Coronary artery (tissue), 2 donors: ENCODE measurements around the gene UVSSA.
"Not testable (repeated sequence)": the region's sequence is repeated elsewhere in the genome, so short reads cannot be mapped to it uniquely, and the experiment has no call there.

Source experiments
- DNase-seq: peaks from one replicate; pipeline ENCODE4 v3.0.0-alpha.2; 2017; ENCODE audit warnings: low spot score
- H3K27ac ChIP-seq, 2 donors: fragments of 200-600 bp; sonication (generic); one replicate each; pipeline ENCODE4 v1.5.1; 2016 to 2019
- H3K4me3 ChIP-seq: fragments of 200-600 bp; sonication (generic); 2 replicates; pipeline ENCODE4 v1.5.1; 2016; ENCODE audit warnings: mild to moderate bottlenecking, moderate library complexity
- TF ChIP-seq, protein P1 (sequence below): fragments of 200-600 bp; sonication (generic); IDR thresholded peaks from one replicate; pipeline ENCODE4 v1.5.1; 2019; ENCODE audit warnings: antibody characterized with exemption

The UVSSA gene

DNA sequence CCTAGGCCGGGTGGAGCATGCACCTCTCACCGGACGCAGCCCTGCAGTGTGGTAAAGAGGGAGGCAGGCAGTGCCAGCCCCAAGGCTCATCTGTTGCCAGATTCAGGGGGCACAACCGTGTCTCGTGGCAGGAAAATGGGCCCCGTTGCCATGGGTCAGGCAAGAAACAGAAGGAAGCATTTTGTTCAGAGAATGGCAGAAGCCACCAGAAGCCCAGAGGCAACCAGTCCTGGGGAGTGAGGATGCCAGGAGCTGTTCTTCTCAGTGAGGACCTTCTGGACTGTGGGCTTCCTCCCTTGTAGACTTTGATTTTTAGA lies 12.5 kb upstream of the UVSSA start:
- TF ChIP-seq, protein P1, sequence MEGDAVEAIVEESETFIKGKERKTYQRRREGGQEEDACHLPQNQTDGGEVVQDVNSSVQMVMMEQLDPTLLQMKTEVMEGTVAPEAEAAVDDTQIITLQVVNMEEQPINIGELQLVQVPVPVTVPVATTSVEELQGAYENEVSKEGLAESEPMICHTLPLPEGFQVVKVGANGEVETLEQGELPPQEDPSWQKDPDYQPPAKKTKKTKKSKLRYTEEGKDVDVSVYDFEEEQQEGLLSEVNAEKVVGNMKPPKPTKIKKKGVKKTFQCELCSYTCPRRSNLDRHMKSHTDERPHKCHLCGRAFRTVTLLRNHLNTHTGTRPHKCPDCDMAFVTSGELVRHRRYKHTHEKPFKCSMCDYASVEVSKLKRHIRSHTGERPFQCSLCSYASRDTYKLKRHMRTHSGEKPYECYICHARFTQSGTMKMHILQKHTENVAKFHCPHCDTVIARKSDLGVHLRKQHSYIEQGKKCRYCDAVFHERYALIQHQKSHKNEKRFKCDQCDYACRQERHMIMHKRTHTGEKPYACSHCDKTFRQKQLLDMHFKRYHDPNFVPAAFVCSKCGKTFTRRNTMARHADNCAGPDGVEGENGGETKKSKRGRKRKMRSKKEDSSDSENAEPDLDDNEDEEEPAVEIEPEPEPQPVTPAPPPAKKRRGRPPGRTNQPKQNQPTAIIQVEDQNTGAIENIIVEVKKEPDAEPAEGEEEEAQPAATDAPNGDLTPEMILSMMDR: no peak
- Histone ChIP-seq H3K4me3 (no peak overlapping the region), H3K27ac (peak overlapping the region in 1 of 2 donors; percentile 22)
- DNase-seq: no peak

DNA sequence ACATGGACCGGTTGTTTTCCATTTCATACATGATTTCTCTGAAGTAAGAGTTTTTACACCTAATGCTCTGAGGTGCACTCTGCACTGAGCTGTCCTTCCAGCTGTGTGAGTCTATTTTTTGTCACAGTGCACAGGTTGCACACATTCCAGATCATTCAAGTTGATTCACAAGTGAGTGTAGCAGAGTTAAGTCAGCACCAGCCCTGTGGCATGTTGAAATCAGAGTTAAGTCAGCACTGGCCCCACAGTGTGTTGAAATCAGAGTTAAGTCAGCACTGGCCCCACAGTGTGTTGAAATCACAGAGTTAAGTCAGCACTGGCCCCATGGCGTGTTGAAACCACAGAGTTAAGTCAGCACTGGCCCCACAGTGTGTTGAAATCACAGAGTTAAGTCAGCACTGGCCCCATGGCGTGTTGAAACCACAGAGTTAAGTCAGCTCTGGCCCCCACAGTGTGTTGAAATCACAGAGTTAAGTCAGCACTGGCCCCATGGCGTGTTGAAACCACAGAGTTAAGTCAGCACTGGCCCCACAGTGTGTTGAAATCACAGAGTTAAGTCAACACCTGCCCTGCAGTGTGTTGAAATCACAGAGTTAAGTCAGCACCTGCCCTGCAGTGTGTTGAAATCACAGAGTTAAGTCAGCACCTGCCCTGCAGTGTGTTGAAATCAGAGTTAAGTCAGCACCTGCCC lies 11.7 kb upstream of the UVSSA start:
- not testable (repeated sequence) for DNase-seq, H3K4me3 ChIP-seq
- peak overlapping the region in 1 of 2 donors; percentile 40 for H3K27ac ChIP-seq

DNA sequence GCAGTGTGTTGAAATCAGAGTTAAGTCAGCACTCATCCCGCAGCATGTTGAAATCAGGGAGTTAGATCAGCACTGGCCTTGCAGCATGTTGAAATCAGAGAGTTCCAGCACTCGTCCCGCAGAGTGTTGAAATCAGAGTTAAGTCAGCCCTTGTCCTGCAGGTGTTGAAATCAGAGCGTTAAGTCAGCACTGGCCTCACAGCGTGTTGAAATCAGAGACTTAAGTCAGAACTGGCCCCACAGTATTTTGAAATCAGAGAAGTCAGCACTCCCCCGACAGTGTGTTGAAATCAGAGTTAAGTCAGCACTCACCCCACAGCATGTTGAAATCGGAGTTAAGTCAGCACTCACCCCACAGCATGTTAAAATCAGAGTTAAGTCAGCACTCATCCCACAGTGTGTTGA lies 10.9 kb upstream of the UVSSA start:
- TF ChIP-seq, protein P1: no peak
- Histone ChIP-seq H3K4me3 (no peak overlapping the region), H3K27ac (peak overlapping the region in 1 of 2 donors; percentile 40)
- DNase-seq: no peak

DNA sequence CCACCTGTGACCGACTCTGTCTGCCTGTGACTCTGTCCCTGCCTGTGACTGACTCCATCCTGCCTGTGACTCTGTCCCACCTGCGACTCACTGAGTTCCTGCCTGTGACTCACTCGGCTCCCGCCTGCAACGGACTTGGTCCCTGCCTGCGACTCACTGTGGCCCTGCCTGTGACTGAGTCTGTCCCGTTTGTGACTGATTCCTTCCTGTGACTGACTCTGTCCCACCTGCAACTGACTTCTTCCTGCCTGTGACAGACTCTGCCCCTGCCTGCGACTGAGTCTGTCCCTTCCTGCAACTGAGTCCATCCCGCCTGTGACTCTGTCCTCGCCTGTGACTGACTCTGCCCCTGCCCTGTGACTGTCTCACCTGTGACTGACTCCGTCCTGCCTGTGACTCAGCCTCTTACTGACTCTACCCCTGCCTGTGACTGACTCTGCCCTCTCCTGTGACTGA lies 9.6 kb upstream of the UVSSA start:
- no peak overlapping the region for H3K27ac ChIP-seq
- H3K4me3 ChIP-seq: no peak overlapping the region
- TF ChIP-seq, protein P1: no peak
- DNase-seq: no peak

DNA sequence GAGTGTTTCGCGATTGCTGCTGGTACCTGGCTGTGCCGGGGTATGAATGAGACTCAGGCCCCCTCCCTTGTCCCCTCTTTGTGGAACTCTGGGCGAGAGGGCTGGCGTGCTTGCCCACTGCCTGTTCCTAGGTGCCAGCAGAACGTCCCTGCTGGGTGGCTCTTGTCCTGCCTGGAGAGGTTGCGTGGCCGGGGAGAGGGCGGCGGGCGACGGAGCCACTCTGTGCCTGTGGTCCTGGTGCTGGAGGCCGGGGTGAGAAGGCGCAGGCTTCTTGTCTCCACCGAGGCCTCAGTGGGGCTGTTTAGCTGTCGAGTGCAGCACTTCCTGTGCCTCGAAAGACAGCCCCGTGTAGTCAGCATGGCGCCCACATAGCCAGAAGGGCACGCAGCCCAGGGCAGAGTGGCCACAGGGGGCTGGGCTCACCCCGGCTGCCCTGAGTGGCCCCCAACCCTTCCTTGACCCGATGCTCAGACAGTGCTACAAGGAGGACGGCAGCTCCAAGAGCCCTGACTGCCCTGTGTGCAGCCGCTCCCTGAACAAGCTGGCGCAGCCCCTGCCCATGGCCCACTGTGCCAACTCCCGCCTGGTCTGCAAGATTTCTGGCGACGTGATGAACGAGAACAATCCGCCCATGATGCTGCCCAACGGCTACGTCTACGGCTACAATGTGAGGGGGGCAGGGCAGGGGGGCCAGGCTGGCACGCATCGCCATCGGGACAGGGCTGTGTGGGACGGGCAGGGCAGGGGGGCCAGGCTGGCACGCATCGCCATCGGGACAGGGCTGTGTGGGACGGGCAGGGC lies 8.9 kb upstream of the UVSSA start:
- Histone ChIP-seq H3K4me3 (no peak overlapping the region), H3K27ac (no peak overlapping the region)
- TF ChIP-seq, protein P1: no peak
- no peak for DNase-seq

DNA sequence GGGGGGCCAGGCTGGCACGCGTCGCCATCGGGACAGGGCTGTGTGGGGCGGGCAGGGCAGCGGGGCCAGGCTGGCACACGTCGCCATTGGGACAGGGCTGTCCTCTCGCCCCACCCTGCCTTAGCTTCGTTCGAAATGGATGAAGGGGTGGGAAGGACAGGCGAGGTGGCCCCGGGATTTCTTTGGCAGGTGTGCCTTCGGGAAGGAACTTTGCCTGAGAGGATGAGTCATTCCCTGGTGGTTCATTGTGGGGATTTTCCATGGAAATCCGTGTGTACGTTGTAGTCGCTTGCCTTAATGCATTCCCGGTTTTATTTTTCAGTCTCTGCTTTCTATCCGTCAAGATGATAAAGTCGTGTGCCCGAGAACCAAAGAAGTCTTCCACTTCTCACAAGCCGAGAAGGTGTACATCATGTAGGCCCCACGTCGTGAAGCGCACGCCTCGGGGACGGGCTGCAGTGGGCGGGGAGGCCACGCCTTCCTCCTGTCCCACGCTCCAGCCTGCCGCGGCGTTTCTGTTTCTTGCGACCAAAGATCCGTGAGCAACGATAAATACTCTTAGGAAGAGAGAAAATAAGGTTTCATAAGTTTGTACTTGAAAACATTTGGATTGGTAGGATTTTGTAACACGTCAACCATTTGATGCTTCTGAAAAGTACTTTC lies 8.1 kb upstream of the UVSSA start:
- TF ChIP-seq, protein P1: no peak
- Histone ChIP-seq H3K27ac (no peak overlapping the region), H3K4me3 (no peak overlapping the region)
- no peak for DNase-seq

DNA sequence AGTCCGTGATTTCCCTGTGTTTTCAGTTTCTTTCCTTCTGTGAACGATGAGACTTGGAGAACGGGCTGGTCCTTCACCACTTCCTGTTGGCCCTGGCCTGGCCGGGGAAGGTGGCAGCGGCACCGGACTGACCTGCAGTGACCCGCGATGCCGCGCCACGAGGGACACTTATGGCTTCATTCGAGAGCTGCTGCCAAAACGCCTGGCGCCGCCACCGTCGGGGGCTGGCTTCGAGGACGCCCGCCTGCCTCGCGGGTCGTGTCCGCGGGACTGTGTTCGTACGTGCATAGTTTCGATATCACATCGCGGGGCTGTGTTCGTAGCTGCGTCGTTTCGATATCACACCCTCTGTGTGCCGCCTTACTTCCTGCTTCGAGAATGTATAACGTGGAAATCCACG lies 7.5 kb upstream of the UVSSA start:
- TF ChIP-seq, protein P1: no peak
- Histone ChIP-seq H3K4me3 (no peak overlapping the region), H3K27ac (no peak overlapping the region)
- no peak for DNase-seq
